HEK293 (cell line): ENCODE measurements around the gene GLI1.

Source experiments
- CTCF ChIA-PET: fragments of 350-600 bp; formaldehyde crosslinking; extraction: SDS; loops from one replicate; lab custom pipeline; 2021; ENCODE audit warnings: antibody characterized with exemption; lab: Yijun Ruan, JAX
- POLR2A ChIA-PET: fragments of 300-600 bp; formaldehyde crosslinking; extraction: SDS; loops from one replicate; lab custom pipeline; 2020; ENCODE audit warnings: antibody characterized with exemption, inconsistent platforms; lab: Yijun Ruan, JAX
- H3K27ac ChIP-seq: fragments of 200-500 bp; sonication (Bioruptor generic); 2 replicates; pipeline ENCODE4 v1.5.1; 2014; ENCODE audit warnings: low read depth, low read length, control low read depth, inconsistent platforms; ENCODE audit errors: extremely low read depth
- H3K36me3 ChIP-seq, 2 experiments: fragments of 200-500 bp in 1 of 2; sonication (Bioruptor generic) in 1 of 2; 1 replicate in 1 of 2; 2 replicates in 1 of 2; pipeline ENCODE4 v1.5.1; 2014 to 2017; ENCODE audit warnings: inconsistent platforms in 2 of 2, low read length in 2 of 2; ENCODE audit not compliant: control insufficient read depth in 2 of 2, insufficient read depth in 1 of 2
- H3K4me1 ChIP-seq: fragments of 200-500 bp; sonication (Bioruptor generic); 2 replicates; pipeline ENCODE4 v1.5.1; 2014; ENCODE audit warnings: mild to moderate bottlenecking, low read length, inconsistent platforms; ENCODE audit not compliant: control insufficient read depth, insufficient read depth
- H3K4me3 ChIP-seq: 2 replicates; pipeline ENCODE4 v1.5.1; 2011; ENCODE audit warnings: low read depth, mild to moderate bottlenecking, control low read depth, low read length, moderate library complexity
- H3K9me3 ChIP-seq: fragments of 200-500 bp; sonication (Bioruptor generic); 2 replicates; pipeline ENCODE4 v1.5.1; 2014; ENCODE audit warnings: low read depth, low read length, inconsistent platforms; ENCODE audit not compliant: control insufficient read depth, insufficient read depth
- GLI2 ChIP-seq: fragments of 450-650 bp; formaldehyde crosslinking; IDR thresholded peaks from 2 replicates; pipeline ENCODE4; 2017; ENCODE audit warnings: missing biosample characterization, missing genetic modification characterization, low read depth, borderline replicate concordance
- SALL2 ChIP-seq: fragments of 450-650 bp; formaldehyde crosslinking; IDR thresholded peaks from 2 replicates; pipeline ENCODE4 v1.5.0; 2017; ENCODE audit warnings: missing biosample characterization, mild to moderate bottlenecking, missing genetic modification characterization, borderline replicate concordance
- ZBTB8A ChIP-seq: fragments of 450-650 bp; formaldehyde crosslinking; IDR thresholded peaks from 2 replicates; pipeline ENCODE4 v1.5.1; 2016; ENCODE audit warnings: missing biosample characterization, missing genetic modification characterization
- ZIC2 ChIP-seq: fragments of 450-650 bp; formaldehyde crosslinking; IDR thresholded peaks from 2 replicates; pipeline ENCODE4 v1.5.1; 2016; ENCODE audit warnings: missing biosample characterization, missing genetic modification characterization
- ZNF138 ChIP-seq: fragments of 450-650 bp; formaldehyde crosslinking; IDR thresholded peaks from 2 replicates; pipeline ENCODE4 v1.5.1; 2016; ENCODE audit warnings: missing biosample characterization, missing genetic modification characterization, borderline replicate concordance
- ZNF16 ChIP-seq: fragments of 450-650 bp; formaldehyde crosslinking; IDR thresholded peaks from 2 replicates; pipeline ENCODE4 v1.5.1; 2016; ENCODE audit warnings: low read depth, missing biosample characterization, missing genetic modification characterization
- ZNF223 ChIP-seq: fragments of 450-650 bp; formaldehyde crosslinking; IDR thresholded peaks from 2 replicates; pipeline ENCODE4 v1.5.1; 2016; ENCODE audit warnings: missing biosample characterization, missing genetic modification characterization
- ZNF24 ChIP-seq: fragments of 450-650 bp; formaldehyde crosslinking; IDR thresholded peaks from 2 replicates; pipeline ENCODE4 v1.5.1; 2016; ENCODE audit warnings: missing biosample characterization, missing genetic modification characterization
- ZNF335 ChIP-seq: fragments of 450-650 bp; formaldehyde crosslinking; conservative IDR thresholded peaks from 2 replicates; pipeline ENCODE4 v1.5.1; 2016; ENCODE audit warnings: missing biosample characterization, missing genetic modification characterization
- ZNF394 ChIP-seq: fragments of 450-650 bp; formaldehyde crosslinking; IDR thresholded peaks from 2 replicates; pipeline ENCODE4 v1.5.1; 2016; ENCODE audit warnings: missing biosample characterization, missing genetic modification characterization, mild to moderate bottlenecking, moderate library complexity, borderline replicate concordance
- ZNF433 ChIP-seq: fragments of 450-650 bp; formaldehyde crosslinking; IDR thresholded peaks from 2 replicates; pipeline ENCODE4 v1.5.1; 2016; ENCODE audit warnings: missing biosample characterization, missing genetic modification characterization, low read depth
- TF ChIP-seq, protein P1 (sequence below): fragments of 450-650 bp; formaldehyde crosslinking; conservative IDR thresholded peaks from 2 replicates; pipeline ENCODE4 v1.5.1; 2016; ENCODE audit warnings: low read depth, missing biosample characterization, missing genetic modification characterization
- TF ChIP-seq, protein P2 (sequence below): fragments of 450-650 bp; formaldehyde crosslinking; IDR thresholded peaks from 2 replicates; pipeline ENCODE4 v1.5.1; 2016; ENCODE audit warnings: missing biosample characterization, missing genetic modification characterization
- TF ChIP-seq, protein P3 (sequence below): fragments of 450-650 bp; formaldehyde crosslinking; IDR thresholded peaks from 2 replicates; pipeline ENCODE4 v1.5.1; 2016; ENCODE audit warnings: missing biosample characterization, missing genetic modification characterization

GLI1 gene

DNA sequence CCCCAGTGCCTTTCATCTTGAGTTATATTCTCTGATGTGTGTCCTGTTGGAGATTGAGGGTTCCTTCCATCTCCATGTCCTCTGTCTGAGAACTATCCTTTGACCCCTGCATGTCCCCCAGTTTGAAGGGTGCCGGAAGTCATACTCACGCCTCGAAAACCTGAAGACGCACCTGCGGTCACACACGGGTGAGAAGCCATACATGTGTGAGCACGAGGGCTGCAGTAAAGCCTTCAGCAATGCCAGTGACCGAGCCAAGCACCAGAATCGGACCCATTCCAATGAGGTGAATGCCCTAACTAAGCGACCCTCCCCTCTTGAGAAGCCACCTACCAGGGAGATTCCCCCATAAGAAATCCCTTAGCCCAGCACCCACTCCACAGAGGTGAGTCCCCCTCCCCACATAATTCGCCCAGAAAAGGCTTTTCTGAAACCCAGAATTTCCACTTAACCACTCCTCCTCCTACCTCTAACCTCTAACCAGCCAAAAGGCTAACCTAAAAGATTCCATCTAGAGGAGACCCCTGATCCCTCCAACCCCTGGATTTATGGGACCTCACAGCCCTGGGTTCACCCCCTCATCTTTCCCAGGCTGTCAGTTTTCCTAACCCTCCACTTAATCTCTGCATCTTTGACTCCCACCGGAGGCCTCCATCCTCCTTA is 7.8 kb downstream of the GLI1 start (continued):
- TF ChIP-seq, protein P1, sequence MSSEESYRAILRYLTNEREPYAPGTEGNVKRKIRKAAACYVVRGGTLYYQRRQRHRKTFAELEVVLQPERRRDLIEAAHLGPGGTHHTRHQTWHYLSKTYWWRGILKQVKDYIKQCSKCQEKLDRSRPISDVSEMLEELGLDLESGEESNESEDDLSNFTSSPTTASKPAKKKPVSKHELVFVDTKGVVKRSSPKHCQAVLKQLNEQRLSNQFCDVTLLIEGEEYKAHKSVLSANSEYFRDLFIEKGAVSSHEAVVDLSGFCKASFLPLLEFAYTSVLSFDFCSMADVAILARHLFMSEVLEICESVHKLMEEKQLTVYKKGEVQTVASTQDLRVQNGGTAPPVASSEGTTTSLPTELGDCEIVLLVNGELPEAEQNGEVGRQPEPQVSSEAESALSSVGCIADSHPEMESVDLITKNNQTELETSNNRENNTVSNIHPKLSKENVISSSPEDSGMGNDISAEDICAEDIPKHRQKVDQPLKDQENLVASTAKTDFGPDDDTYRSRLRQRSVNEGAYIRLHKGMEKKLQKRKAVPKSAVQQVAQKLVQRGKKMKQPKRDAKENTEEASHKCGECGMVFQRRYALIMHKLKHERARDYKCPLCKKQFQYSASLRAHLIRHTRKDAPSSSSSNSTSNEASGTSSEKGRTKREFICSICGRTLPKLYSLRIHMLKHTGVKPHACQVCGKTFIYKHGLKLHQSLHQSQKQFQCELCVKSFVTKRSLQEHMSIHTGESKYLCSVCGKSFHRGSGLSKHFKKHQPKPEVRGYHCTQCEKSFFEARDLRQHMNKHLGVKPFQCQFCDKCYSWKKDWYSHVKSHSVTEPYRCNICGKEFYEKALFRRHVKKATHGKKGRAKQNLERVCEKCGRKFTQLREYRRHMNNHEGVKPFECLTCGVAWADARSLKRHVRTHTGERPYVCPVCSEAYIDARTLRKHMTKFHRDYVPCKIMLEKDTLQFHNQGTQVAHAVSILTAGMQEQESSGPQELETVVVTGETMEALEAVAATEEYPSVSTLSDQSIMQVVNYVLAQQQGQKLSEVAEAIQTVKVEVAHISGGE (tag by site-specific recombination), result no peak

DNA sequence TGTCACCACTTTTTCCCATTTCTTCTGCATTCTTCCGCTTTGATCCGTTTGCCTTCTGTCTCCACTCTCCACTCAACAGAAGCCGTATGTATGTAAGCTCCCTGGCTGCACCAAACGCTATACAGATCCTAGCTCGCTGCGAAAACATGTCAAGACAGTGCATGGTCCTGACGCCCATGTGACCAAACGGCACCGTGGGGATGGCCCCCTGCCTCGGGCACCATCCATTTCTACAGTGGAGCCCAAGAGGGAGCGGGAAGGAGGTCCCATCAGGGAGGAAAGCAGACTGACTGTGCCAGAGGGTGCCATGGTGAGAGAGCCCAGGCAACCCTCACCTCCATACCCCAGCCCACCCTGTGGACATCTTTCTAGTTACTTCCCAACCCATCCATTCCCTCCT is 8.3 kb downstream of the GLI1 start:
- Histone ChIP-seq H3K9me3 (no peaks in the 10 kb centered on the region), H3K36me3 (no peaks in the 10 kb centered on the region)
- ChIA-PET CTCF (interaction anchor here (0.9 to 1.2 kb wide), 2 partner anchors 9 to 13 kb away, joined by 3 to 5 read pairs; partner anchors contain the start of gene INHBE), POLR2A (no interaction called here)
- no peak for TF ChIP-seq ZBTB8A (tag by site-specific recombination)
- TF ChIP-seq SALL2, result no peak
- TF ChIP-seq ZIC2 (tag by site-specific recombination), result peak; percentile 44; the same call in 1 of the 2 replicates
- TF ChIP-seq ZNF394 (tag by site-specific recombination), result no peak
- no peak for TF ChIP-seq ZNF138 (tag by site-specific recombination)
- TF ChIP-seq, all 188 proteins: peak for 1
- Histone ChIP-seq H3K4me3 (no peak overlapping the region), H3K4me1 (no peaks in the 10 kb centered on the region), H3K27ac (no peak overlapping the region)

DNA sequence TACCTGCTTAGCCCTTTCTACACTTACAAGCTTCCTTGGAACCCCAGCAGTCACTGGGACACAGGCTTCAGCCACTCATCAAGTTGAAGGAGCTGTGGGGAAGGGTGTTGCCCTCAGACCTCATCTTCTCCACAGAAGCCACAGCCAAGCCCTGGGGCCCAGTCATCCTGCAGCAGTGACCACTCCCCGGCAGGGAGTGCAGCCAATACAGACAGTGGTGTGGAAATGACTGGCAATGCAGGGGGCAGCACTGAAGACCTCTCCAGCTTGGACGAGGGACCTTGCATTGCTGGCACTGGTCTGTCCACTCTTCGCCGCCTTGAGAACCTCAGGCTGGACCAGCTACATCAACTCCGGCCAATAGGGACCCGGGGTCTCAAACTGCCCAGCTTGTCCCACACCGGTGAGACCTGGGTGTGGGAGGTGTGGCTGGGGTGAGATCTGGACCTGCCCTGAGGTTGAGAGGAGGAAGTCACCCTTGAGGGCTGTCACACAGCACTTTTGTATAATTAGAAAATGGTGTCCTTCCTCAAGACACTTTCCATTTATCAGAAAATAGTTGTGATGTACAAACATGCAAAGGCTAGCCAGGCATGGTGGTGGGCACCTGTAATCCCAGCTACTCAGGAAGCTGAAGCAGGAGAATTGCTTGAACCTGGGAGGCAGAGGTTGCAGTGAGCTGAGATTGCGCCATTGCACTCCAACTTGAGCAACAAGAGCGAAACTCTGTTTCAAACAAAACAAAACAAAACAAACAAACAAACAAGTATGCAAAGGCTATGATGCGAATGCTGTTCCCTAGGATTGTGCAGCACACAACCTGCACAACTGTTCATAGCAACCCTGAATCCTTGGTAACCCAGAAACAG is 9.9 kb downstream of the GLI1 start:
- CTCF ChIA-PET, result interaction anchor here (0.7 to 1.3 kb wide), 5 partner anchors 11 to 140 kb away, joined by 3 to 9 read pairs (median 5); partner anchors contain the start of gene GLI1
- Histone ChIP-seq H3K36me3 (no peaks in the 10 kb centered on the region), H3K27ac (no peak overlapping the region), H3K9me3 (no peaks in the 10 kb centered on the region), H3K4me3 (no peak overlapping the region), H3K4me1 (no peaks in the 10 kb centered on the region)
- POLR2A ChIA-PET, result no interaction called here
- TF ChIP-seq ZNF24 (no peak), ZNF335 (tag by site-specific recombination) (peak; percentile 30)

DNA sequence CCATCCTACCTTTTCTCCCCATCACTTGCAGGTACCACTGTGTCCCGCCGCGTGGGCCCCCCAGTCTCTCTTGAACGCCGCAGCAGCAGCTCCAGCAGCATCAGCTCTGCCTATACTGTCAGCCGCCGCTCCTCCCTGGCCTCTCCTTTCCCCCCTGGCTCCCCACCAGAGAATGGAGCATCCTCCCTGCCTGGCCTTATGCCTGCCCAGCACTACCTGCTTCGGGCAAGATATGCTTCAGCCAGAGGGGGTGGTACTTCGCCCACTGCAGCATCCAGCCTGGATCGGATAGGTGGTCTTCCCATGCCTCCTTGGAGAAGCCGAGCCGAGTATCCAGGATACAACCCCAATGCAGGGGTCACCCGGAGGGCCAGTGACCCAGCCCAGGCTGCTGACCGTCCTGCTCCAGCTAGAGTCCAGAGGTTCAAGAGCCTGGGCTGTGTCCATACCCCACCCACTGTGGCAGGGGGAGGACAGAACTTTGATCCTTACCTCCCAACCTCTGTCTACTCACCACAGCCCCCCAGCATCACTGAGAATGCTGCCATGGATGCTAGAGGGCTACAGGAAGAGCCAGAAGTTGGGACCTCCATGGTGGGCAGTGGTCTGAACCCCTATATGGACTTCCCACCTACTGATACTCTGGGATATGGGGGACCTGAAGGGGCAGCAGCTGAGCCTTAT is 10.8 kb downstream of the GLI1 start:
- ChIA-PET CTCF (interaction anchor here (1.2 kb wide), 2 partner anchors 12 to 139 kb away, joined by 3 to 6 read pairs; partner anchors contain the start of gene GLI1), POLR2A (no interaction called here)
- H3K4me3 ChIP-seq, result no peak overlapping the region

More for the DNA sequence above, 10.8 kb downstream of the GLI1 start:
- H3K4me1 ChIP-seq, result no peaks in the 10 kb centered on the region
- TF ChIP-seq ZNF433 (tag by site-specific recombination), result no peak
- TF ChIP-seq ZNF16 (tag by site-specific recombination), result no peak
- TF ChIP-seq, protein P2, sequence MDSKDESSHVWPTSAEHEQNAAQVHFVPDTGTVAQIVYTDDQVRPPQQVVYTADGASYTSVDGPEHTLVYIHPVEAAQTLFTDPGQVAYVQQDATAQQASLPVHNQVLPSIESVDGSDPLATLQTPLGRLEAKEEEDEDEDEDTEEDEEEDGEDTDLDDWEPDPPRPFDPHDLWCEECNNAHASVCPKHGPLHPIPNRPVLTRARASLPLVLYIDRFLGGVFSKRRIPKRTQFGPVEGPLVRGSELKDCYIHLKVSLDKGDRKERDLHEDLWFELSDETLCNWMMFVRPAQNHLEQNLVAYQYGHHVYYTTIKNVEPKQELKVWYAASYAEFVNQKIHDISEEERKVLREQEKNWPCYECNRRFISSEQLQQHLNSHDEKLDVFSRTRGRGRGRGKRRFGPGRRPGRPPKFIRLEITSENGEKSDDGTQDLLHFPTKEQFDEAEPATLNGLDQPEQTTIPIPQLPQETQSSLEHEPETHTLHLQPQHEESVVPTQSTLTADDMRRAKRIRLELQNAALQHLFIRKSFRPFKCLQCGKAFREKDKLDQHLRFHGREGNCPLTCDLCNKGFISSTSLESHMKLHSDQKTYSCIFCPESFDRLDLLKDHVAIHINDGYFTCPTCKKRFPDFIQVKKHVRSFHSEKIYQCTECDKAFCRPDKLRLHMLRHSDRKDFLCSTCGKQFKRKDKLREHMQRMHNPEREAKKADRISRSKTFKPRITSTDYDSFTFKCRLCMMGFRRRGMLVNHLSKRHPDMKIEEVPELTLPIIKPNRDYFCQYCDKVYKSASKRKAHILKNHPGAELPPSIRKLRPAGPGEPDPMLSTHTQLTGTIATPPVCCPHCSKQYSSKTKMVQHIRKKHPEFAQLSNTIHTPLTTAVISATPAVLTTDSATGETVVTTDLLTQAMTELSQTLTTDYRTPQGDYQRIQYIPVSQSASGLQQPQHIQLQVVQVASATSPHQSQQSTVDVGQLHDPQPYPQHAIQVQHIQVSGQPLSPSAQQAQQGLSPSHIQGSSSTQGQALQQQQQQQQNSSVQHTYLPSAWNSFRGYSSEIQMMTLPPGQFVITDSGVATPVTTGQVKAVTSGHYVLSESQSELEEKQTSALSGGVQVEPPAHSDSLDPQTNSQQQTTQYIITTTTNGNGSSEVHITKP (tag by site-specific recombination), result 0 out of 2 replicates have a peak, but pooled peaks have one; percentile 15
- no peak for TF ChIP-seq GLI2 (tag by site-specific recombination)
- no peak for TF ChIP-seq ZNF223
- TF ChIP-seq, protein P3, sequence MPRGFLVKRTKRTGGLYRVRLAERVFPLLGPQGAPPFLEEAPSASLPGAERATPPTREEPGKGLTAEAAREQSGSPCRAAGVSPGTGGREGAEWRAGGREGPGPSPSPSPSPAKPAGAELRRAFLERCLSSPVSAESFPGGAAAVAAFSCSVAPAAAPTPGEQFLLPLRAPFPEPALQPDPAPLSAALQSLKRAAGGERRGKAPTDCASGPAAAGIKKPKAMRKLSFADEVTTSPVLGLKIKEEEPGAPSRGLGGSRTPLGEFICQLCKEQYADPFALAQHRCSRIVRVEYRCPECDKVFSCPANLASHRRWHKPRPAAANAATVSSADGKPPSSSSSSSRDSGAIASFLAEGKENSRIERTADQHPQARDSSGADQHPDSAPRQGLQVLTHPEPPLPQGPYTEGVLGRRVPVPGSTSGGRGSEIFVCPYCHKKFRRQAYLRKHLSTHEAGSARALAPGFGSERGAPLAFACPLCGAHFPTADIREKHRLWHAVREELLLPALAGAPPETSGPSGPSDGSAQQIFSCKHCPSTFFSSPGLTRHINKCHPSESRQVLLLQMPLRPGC (tag by site-specific recombination), result no peak
- H3K27ac ChIP-seq, result no peak overlapping the region
- H3K9me3 ChIP-seq, result no peaks in the 10 kb centered on the region
- H3K36me3 ChIP-seq, result no peaks in the 10 kb centered on the region
